Renal cortex interstitium (tissue), 11 donors: ENCODE data around the gene NDOR1. TPM values are rescaled to one million over a fixed set of nuclear protein-coding genes. Genes with fewer than 3 reads are reported as not detected.

Experiments used
- DNase-seq, 11 donors: peaks; one replicate each; pipeline ENCODE4 v3.0.0-alpha.2; 2013; ENCODE audit warnings: low read depth in 9 of 11, low spot score in 4 of 11; ENCODE audit errors: extremely low read depth in 1 of 11
- polyA plus RNA-seq, 3 donors: library from polyadenylated mRNA; unstranded; fragments of 120-200 nt; gene quantifications; one replicate each; pipeline ENCODE4 v1.2.1, GENCODE V29; 2013; ENCODE audit not compliant: insufficient read length in 3 of 3

NDOR1 gene
- polyA plus RNA-seq, 3 donors = 8.2 to 15.1 (median 14.2) TPM

GRCh38 chr9:137165250-137165836 lies 40.2 kb upstream of the NDOR1 start:
- DNase-seq = no peak

DNA sequence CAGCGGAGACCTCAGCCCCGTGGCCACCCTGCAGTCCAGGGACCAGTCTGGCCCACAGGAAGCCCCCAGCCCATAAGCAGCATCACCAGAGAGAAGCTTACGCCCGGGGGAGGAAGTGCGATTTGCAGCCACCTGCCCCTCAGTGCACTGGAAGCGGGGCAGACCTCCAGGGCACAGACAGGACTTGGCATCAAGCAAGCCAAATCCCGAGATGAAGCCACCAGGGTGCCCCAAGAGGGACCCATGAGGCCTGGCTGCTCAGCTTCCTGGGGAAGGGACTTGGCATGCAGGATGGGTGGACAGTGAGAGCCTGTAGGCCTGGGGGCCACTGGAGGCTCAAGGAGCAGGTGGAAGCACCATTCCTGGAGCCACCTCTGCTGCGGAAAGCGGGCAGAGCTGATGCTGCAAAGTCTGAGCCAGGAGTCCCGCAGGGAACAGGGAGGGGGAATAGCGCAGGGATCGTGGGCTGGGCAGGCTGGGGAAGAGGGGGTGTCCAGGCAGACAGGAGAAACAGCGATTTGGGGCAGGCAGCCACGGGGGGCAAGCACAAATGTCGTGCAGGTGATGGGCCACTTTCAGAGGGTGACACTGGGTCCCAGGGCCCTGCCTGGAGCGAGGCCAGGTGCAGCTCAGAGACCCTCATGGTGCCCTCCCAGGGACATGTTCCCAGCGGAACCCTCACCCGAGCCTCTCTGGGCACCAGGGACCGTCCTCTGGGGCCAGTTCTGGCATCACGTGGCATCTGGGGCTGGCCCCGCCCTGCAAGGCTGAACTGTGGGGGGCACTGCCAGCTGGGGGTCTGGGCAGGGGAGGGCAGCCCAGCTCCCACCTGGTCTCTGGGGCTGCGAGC lies 38.9 kb upstream of the NDOR1 start:
- no peak for DNase-seq

DNA sequence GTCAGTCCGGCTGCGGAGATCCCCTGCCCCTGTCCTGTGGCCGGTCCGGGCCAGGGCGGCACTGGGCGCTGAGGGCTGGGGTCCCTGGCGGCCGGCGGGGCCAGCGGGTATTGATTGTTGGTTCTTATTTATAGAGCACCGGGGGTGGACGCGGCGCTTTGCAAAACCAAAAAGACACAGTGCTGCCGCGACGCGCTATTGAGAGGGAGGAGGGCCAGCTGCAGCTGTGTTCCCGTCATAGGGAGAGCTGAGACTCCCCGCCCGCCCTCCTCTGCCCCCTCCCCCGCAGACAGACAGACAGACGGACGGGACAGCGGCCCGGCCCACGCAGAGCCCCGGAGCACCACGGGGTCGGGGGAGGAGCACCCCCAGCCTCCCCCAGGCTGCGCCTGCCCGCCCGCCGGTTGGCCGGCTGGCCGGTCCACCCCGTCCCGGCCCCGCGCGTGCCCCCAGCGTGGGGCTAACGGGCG lies 38.2 kb upstream of the NDOR1 start:
- no peak for DNase-seq

DNA sequence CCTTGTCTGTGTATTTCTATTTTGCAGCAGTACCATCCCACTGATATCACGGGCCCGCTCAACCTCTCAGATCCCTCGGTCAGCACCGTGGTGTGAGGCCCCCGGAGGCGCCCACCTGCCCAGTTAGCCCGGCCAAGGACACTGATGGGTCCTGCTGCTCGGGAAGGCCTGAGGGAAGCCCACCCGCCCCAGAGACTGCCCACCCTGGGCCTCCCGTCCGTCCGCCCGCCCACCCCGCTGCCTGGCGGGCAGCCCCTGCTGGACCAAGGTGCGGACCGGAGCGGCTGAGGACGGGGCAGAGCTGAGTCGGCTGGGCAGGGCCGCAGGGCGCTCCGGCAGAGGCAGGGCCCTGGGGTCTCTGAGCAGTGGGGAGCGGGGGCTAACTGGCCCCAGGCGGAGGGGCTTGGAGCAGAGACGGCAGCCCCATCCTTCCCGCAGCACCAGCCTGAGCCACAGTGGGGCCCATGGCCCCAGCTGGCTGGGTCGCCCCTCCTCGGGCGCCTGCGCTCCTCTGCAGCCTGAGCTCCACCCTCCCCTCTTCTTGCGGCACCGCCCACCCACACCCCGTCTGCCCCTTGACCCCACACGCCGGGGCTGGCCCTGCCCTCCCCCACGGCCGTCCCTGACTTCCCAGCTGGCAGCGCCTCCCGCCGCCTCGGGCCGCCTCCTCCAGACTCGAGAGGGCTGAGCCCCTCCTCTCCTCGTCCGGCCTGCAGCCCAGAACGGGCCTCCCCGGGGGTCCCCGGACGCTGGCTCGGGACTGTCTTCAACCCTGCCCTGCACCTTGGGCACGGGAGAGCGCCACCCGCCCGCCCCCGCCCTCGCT lies 37.5 kb upstream of the NDOR1 start:
- DNase-seq = peak in 1 of 11 donors; percentile 21

- DNase-seq = no peak
Observed at GRCh38 chr9:137168573-137168903, 37.0 kb upstream of the NDOR1 start.

DNA sequence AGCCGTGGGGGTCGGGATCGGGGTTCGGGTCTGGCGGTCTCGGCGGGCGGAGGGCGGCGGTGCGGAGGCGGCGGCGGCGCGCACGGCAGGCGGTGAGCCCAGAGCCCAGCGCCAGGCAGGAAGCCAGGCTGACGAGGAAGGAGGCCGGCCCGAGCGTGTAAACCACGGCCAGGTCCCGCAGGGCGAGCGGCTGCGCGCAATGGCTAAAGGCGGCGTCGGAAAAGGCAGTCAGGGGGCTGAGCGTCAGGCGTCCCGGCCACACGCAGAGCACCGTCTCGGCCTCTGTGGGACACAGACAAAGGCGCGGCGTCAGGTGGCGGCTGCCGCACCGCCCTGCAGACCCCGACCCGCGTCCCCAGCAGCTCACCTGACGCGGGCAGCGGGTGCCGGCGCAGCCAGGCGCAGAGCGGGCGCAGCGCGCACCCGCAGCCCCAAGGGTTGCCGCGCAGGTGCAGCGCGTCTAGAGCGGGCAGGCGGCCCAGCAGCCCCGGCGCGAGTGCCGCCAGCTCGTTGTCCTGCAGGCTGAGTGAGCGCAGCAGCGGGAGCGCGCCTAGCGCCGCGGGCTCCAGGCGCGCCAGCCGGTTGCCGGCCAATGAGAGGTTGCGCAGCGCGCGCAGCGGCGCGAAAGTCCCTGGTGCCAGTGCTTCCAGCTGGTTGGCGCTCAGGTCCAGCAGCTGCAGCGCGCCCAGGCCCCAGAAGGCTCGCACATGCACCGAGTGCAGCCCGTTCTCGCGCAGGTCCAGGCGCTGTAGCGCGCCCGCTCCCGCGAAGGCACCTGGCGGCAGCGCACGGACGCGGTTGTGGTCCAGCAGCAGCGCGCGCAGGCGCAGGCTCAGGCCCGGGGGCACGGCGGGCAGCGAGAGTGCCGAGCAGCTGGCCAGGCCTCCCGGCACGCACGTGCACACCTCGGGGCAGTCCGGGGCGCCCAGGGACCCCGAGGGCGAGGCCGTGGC lies 36.3 kb upstream of the NDOR1 start:
- DNase-seq = peak in 8 of 11 donors; percentile 18 to 39 (median 36)

DNA sequence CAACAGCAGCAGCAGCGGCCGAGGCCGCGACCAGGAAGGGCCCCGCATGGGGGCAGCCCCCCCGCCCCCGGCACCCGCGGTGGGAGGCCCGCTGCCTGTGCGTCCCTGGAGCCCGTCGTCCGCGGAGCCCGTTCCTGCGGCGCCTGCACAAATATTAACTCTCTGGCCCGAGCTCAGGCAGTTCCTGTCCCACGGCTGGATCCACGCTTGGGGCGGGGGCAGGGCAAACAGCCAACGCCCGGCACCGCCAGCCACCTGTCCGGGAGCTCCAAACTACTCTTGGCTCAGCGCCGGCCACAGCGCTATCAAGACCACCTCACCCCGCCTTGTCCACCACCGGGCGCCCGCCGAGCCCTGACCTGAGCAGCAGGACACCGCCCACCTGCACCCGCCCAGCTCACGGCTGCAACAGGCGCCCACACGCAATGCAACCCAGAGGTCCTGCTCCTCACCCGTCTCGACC lies 35.6 kb upstream of the NDOR1 start, which contains the start of gene LRRC26:
LRRC26 (minus strand) TSS at position 156 of the 463 bp plus-strand sequence; CDS start at position 48, 108 bp downstream.
- no peak for DNase-seq

- no peak for DNase-seq
Observed at GRCh38 chr9:137170486-137171148, 34.9 kb upstream of the NDOR1 start.

GRCh38 chr9:137171149-137171900 lies 34.2 kb upstream of the NDOR1 start:
- DNase-seq = no peak

- DNase-seq = no peak
Observed at GRCh38 chr9:137172901-137173795, 32.4 kb upstream of the NDOR1 start.

- no peak for DNase-seq
Observed at GRCh38 chr9:137173796-137174664, 31.5 kb upstream of the NDOR1 start.

- no peak for DNase-seq
Observed at GRCh38 chr9:137174722-137175293, 30.7 kb upstream of the NDOR1 start.

GRCh38 chr9:137175345-137175961 lies 30.0 kb upstream of the NDOR1 start:
- no peak for DNase-seq

GRCh38 chr9:137176302-137177182 lies 29.0 kb upstream of the NDOR1 start:
- no peak for DNase-seq
